ENCODE results near the gene TFDP2.
"Not testable (repeated sequence)": the region's sequence is repeated elsewhere in the genome, so short reads cannot be mapped to it uniquely, and the experiment has no call there.

Gene TFDP2

GRCh38 chr3:142106548-142106947, 42.8 kb downstream of the TFDP2 start:
- no peak overlapping the region for H3K4me3 ChIP-seq (replicated peaks; ENCODE audit: low read depth, low read length)
- no peak for TF ChIP-seq CTCF (IDR thresholded peaks at IDR 0.05; ENCODE audit: low read length, missing control alignments)
- DNase-seq (ENCODE audit: low read depth), result no peak

GRCh38 chr3:142105991-142106390, 43.4 kb downstream of the TFDP2 start:
- no peak for DNase-seq (ENCODE audit: low read depth)
- TF ChIP-seq CTCF (IDR thresholded peaks at IDR 0.05; ENCODE audit: low read length, missing control alignments), result no peak
- no peak overlapping the region for H3K4me3 ChIP-seq (replicated peaks; ENCODE audit: low read depth, low read length)

GRCh38 chr3:142104763-142105162, 44.6 kb downstream of the TFDP2 start:
- H3K4me3 ChIP-seq (replicated peaks; ENCODE audit: low read depth, low read length), result no peak overlapping the region
- no peak for DNase-seq (ENCODE audit: low read depth)

GRCh38 chr3:142098964-142099363, 50.4 kb downstream of the TFDP2 start:
- DNase-seq (ENCODE audit: low read depth), result no peak
- no peak for TF ChIP-seq CTCF (IDR thresholded peaks at IDR 0.05; ENCODE audit: low read length, missing control alignments)
- H3K4me3 ChIP-seq (replicated peaks; ENCODE audit: low read depth, low read length), result no peak overlapping the region

More at GRCh38 chr3:142104763-142105162, 44.6 kb downstream of the TFDP2 start:
- TF ChIP-seq CTCF (IDR thresholded peaks at IDR 0.05; ENCODE audit: low read length, missing control alignments), result no peak

GRCh38 chr3:142097099-142097843, 52.1 kb downstream of the TFDP2 start:
- no peak for TF ChIP-seq CTCF (IDR thresholded peaks at IDR 0.05; ENCODE audit: low read length, missing control alignments)

GRCh38 chr3:142095841-142096240, 53.5 kb downstream of the TFDP2 start:
- DNase-seq (ENCODE audit: low read depth), result no peak
- TF ChIP-seq CTCF (IDR thresholded peaks at IDR 0.05; ENCODE audit: low read length, missing control alignments), result no peak
- H3K4me3 ChIP-seq (replicated peaks; ENCODE audit: low read depth, low read length), result no peak overlapping the region

More at GRCh38 chr3:142097099-142097843, 52.1 kb downstream of the TFDP2 start:
- no peak for DNase-seq (ENCODE audit: low read depth)
- H3K4me3 ChIP-seq (replicated peaks; ENCODE audit: low read depth, low read length), result no peak overlapping the region

- DNase-seq (ENCODE audit: low read depth); H3K4me3 ChIP-seq (replicated peaks; ENCODE audit: low read depth, low read length): not testable (repeated sequence)
Measured at GRCh38 chr3:142088925-142089324, 60.4 kb downstream of the TFDP2 start.

All from fibroblast of pulmonary artery (primary cell).